GM21367 (cell line): ENCODE measurements around the gene NFKB1.
"Not testable (repeated sequence)": the region's sequence is repeated elsewhere in the genome, so short reads cannot be mapped to it uniquely, and the experiment has no call there.

ENCODE experiments used
- ATAC-seq: cut with Tn5 transposase; IDR thresholded peaks from one replicate; pipeline ENCODE4 v1.9.1; 2021; ENCODE audit not compliant: unreplicated experiment

The NFKB1 gene

GRCh38 chr4:102593147-102593546, 92.0 kb downstream of the NFKB1 start:
- ATAC-seq = no peak

GRCh38 chr4:102594000-102594399, 92.8 kb downstream of the NFKB1 start:
- no peak for ATAC-seq

- ATAC-seq = no peak
Observed at GRCh38 chr4:102596532-102596931, 95.4 kb downstream of the NFKB1 start.

GRCh38 chr4:102598086-102598761, 97.1 kb downstream of the NFKB1 start:
- peak; percentile 60 for ATAC-seq

- ATAC-seq = peak; percentile 54
Observed at GRCh38 chr4:102598762-102599374, 97.7 kb downstream of the NFKB1 start.

GRCh38 chr4:102599455-102599854, 98.3 kb downstream of the NFKB1 start:
- peak; percentile 8 for ATAC-seq

GRCh38 chr4:102599886-102600285, 98.7 kb downstream of the NFKB1 start:
- ATAC-seq = no peak

- ATAC-seq = no peak
Observed at GRCh38 chr4:102600689-102601088, 99.5 kb downstream of the NFKB1 start.

- no peak for ATAC-seq
Observed at GRCh38 chr4:102601586-102602227, 100.5 kb downstream of the NFKB1 start.

GRCh38 chr4:102604222-102604940, 103.2 kb downstream of the NFKB1 start:
- ATAC-seq = no peak

- ATAC-seq = no peak
Observed at GRCh38 chr4:102606261-102606660, 105.1 kb downstream of the NFKB1 start.

GRCh38 chr4:102606846-102607450, 105.8 kb downstream of the NFKB1 start:
- ATAC-seq = no peak

GRCh38 chr4:102608190-102608589, 107.0 kb downstream of the NFKB1 start:
- ATAC-seq = no peak

GRCh38 chr4:102610007-102610406, 108.8 kb downstream of the NFKB1 start:
- ATAC-seq = no peak

- ATAC-seq = no peak
Observed at GRCh38 chr4:102610476-102610875, 109.3 kb downstream of the NFKB1 start.

- ATAC-seq = no peak
Observed at GRCh38 chr4:102612210-102612609, 111.1 kb downstream of the NFKB1 start.

GRCh38 chr4:102612824-102613366, 111.7 kb downstream of the NFKB1 start:
- ATAC-seq = no peak

GRCh38 chr4:102614801-102615200, 113.6 kb downstream of the NFKB1 start:
- ATAC-seq = no peak

- no peak for ATAC-seq
Observed at GRCh38 chr4:102616636-102617035, 115.5 kb downstream of the NFKB1 start.

GRCh38 chr4:102619021-102619420, 117.9 kb downstream of the NFKB1 start:
- not testable (repeated sequence) for ATAC-seq
